Common myeloid progenitor, CD34-positive (primary cell): ENCODE data around the gene PIK3C2A.

Experiments
- CTCF ChIA-PET: fragments of 350-600 bp; sonication (Branson Sonifier 250); formaldehyde crosslinking; loops from one replicate; lab custom pipeline; 2021; ENCODE audit warnings: antibody characterized with exemption; lab: Charles Lee
- POLR2A ChIA-PET: fragments of 350-600 bp; sonication (Branson Sonifier 250); formaldehyde crosslinking; loops from one replicate; lab custom pipeline; 2021; ENCODE audit warnings: antibody characterized with exemption; lab: Charles Lee
- DNase-seq, 3 donors: peaks; one replicate each; pipeline versions ENCODE4 v3.0.0 to v3.0.0-alpha.2; 2013
- H3K27ac ChIP-seq, 2 experiments: 1 replicate in 1 of 2; 2 replicates in 1 of 2; pipeline ENCODE4 v1.7.0; 2013; ENCODE audit warnings: inconsistent platforms in 2 of 2, low read length in 2 of 2, mild to moderate bottlenecking in 2 of 2, low read depth in 1 of 2, moderate library complexity in 1 of 2; ENCODE audit not compliant: severe bottlenecking in 2 of 2, insufficient read depth in 1 of 2, poor library complexity in 1 of 2
- H3K27me3 ChIP-seq, 5 experiments: replicated peaks in 2 of 5; 1 replicate in 3 of 5; 2 replicates in 2 of 5; pipeline versions ENCODE4 v1.6.1 to v1.7.0; 2013; ENCODE audit warnings: low read length in 4 of 5, mild to moderate bottlenecking in 2 of 5, moderate library complexity in 2 of 5, inconsistent platforms in 1 of 5; ENCODE audit not compliant: insufficient read depth in 5 of 5, control insufficient read depth in 4 of 5
- H3K36me3 ChIP-seq, 4 experiments: 1 replicate in 2 of 4; 2 replicates in 2 of 4; pipeline versions ENCODE4 v1.6.1 to v1.7.0; 2013; ENCODE audit warnings: low read length in 3 of 4, control low read depth in 1 of 4, mild to moderate bottlenecking in 1 of 4; ENCODE audit not compliant: control insufficient read depth in 4 of 4, insufficient read depth in 4 of 4
- H3K4me1 ChIP-seq, 4 experiments: 1 replicate in 3 of 4; 2 replicates in 1 of 4; pipeline versions ENCODE4 v1.6.1 to v1.7.1; 2013; ENCODE audit warnings: low read length in 3 of 4, mild to moderate bottlenecking in 3 of 4, control low read depth in 1 of 4, inconsistent platforms in 1 of 4, moderate library complexity in 1 of 4; ENCODE audit not compliant: control insufficient read depth in 4 of 4, insufficient read depth in 4 of 4; ENCODE audit errors: control extremely low read depth in 1 of 4
- H3K4me3 ChIP-seq, 7 experiments: 1 replicate in 4 of 7; 2 replicates in 3 of 7; pipeline versions ENCODE4 v1.5.1 to v1.7.0; 2013; ENCODE audit warnings: mild to moderate bottlenecking in 7 of 7, low read length in 6 of 7, moderate library complexity in 6 of 7, inconsistent platforms in 2 of 7, low read depth in 2 of 7, control low read depth in 1 of 7; ENCODE audit not compliant: insufficient read depth in 4 of 7, control insufficient read depth in 1 of 7; ENCODE audit errors: extremely low read depth in 1 of 7
- H3K9me3 ChIP-seq, 5 experiments: 1 replicate in 4 of 5; 2 replicates in 1 of 5; pipeline versions ENCODE4 v1.6.1 to v1.7.1; 2013; ENCODE audit warnings: low read length in 4 of 5, mild to moderate bottlenecking in 2 of 5, inconsistent platforms in 1 of 5, low read depth in 1 of 5, moderate library complexity in 1 of 5; ENCODE audit not compliant: control insufficient read depth in 4 of 5, insufficient read depth in 2 of 5; ENCODE audit errors: control extremely low read depth in 1 of 5
- WGBS: methylation state at CpG from one replicate; pipeline ENCODE4 v1.1.5; 2013; ENCODE audit not compliant: insufficient coverage; 5-methylcytosine and 5-hydroxymethylcytosine counted together

The PIK3C2A gene

GRCh38 chr11:17179970-17180369 is 27.8 kb downstream of the PIK3C2A start:
- WGBS: no CpG with 5 or more reads among the region's 3 CpGs
- Histone ChIP-seq H3K4me1 (no peaks in the 10 kb centered on the region), H3K9me3 (no peaks in the 10 kb centered on the region), H3K4me3 (no peak overlapping the region), H3K27me3 (no peaks in the 10 kb centered on the region), H3K27ac (no peak overlapping the region), H3K36me3 (peaks cover 0 to 4% (median under 1%) of the 10 kb centered on the region in 4 experiments)
- CTCF ChIA-PET: interaction anchor here (0.6 to 2.4 kb wide), 4 partner anchors 8 to 46 kb away, joined by 3 to 6 read pairs (median 3); no protein-coding TSS in a partner anchor
- no peak for DNase-seq
- POLR2A ChIA-PET: no interaction called here

- Histone ChIP-seq H3K9me3 (no peaks in the 10 kb centered on the region), H3K36me3 (peaks cover 2 to 15% (median 7%) of the 10 kb centered on the region in 4 experiments), H3K4me3 (no peak overlapping the region), H3K27ac (no peak overlapping the region), H3K27me3 (no peaks in the 10 kb centered on the region), H3K4me1 (no peaks in the 10 kb centered on the region)
- DNase-seq: no peak
- ChIA-PET POLR2A (interaction anchor here (0.5 kb wide), 1 partner anchor 29 kb away, joined by 6 read pairs; no protein-coding TSS in a partner anchor), CTCF (no interaction called here)
- WGBS: 100% methylated on average over 2 of the region's 2 CpGs
These were observed 34.5 kb downstream of the PIK3C2A start for GRCh38 chr11:17173332-17173731.

GRCh38 chr11:17171916-17172315 is 35.9 kb downstream of the PIK3C2A start:
- CTCF ChIA-PET: interaction anchor here (0.6 kb wide), 1 partner anchor 9 kb away, joined by 3 read pairs; no protein-coding TSS in a partner anchor
- POLR2A ChIA-PET: no interaction called here
- WGBS: no CpG with 5 or more reads among the region's 1 CpG
- DNase-seq: no peak
- Histone ChIP-seq H3K4me1 (no peaks in the 10 kb centered on the region), H3K36me3 (peaks cover 2 to 15% (median 8%) of the 10 kb centered on the region in 4 experiments), H3K27me3 (no peaks in the 10 kb centered on the region), H3K27ac (no peak overlapping the region), H3K9me3 (no peaks in the 10 kb centered on the region), H3K4me3 (no peak overlapping the region)

GRCh38 chr11:17171343-17171742 is 36.4 kb downstream of the PIK3C2A start:
- Histone ChIP-seq H3K9me3 (no peaks in the 10 kb centered on the region), H3K27me3 (no peaks in the 10 kb centered on the region), H3K4me1 (no peaks in the 10 kb centered on the region), H3K4me3 (no peak overlapping the region), H3K36me3 (peaks cover 2 to 18% (median 8%) of the 10 kb centered on the region in 4 experiments), H3K27ac (no peak overlapping the region)
- POLR2A ChIA-PET: no interaction called here
- CTCF ChIA-PET: interaction anchor here (0.6 kb wide), 1 partner anchor 10 kb away, joined by 3 read pairs; no protein-coding TSS in a partner anchor
- no CpG with 5 or more reads among the region's 2 CpGs for WGBS
- DNase-seq: no peak

GRCh38 chr11:17169876-17170275 is 37.9 kb downstream of the PIK3C2A start:
- Histone ChIP-seq H3K27ac (no peak overlapping the region), H3K9me3 (no peaks in the 10 kb centered on the region), H3K36me3 (peaks cover 2 to 18% (median 8%) of the 10 kb centered on the region in 4 experiments), H3K4me1 (peaks cover 0 to 10% (median 2%) of the 10 kb centered on the region in 4 experiments), H3K27me3 (no peaks in the 10 kb centered on the region), H3K4me3 (no peak overlapping the region)
- DNase-seq: no peak
- 100% methylated on average over 1 of the region's 1 CpG for WGBS
- POLR2A ChIA-PET: interaction anchor here (0.6 kb wide), 1 partner anchor 168 kb away, joined by 4 read pairs; no protein-coding TSS in a partner anchor
- CTCF ChIA-PET: no interaction called here

GRCh38 chr11:17165247-17165890 is 42.4 kb downstream of the PIK3C2A start:
- POLR2A ChIA-PET: no interaction called here
- Histone ChIP-seq H3K9me3 (no peaks in the 10 kb centered on the region), H3K36me3 (peaks cover 2 to 14% (median 8%) of the 10 kb centered on the region in 4 experiments), H3K4me1 (peaks cover 12 to 52% (median 28%) of the 10 kb centered on the region in 4 experiments), H3K4me3 (no peak overlapping the region), H3K27me3 (no peaks in the 10 kb centered on the region), H3K27ac (no peak overlapping the region)
- 89% methylated on average over 9 of the region's 11 CpGs for WGBS
- DNase-seq: no peak
- CTCF ChIA-PET: no interaction called here
